HepG2 (cell line): ENCODE data around the gene SPHK2. TPM values are rescaled to one million over a fixed set of nuclear protein-coding genes. Genes with fewer than 3 reads are reported as not detected.
A peak's percentile ranks its signal among the peaks of the same experiment; 100 is the strongest.

Source experiments
- CHD2 ChIP-seq: IDR thresholded peaks from 2 replicates; pipeline ENCODE4 v1.6.1; 2011; ENCODE audit warnings: low read depth, low read length, improper control_type of control experiment
- DR1 ChIP-seq: sonication (generic); formaldehyde crosslinking; IDR thresholded peaks from 2 replicates; pipeline ENCODE4 v1.8.0; 2021; ENCODE audit warnings: mild to moderate bottlenecking, missing genetic modification reagents, inconsistent platforms
- HDAC2 ChIP-seq: sonication (generic); formaldehyde crosslinking; IDR thresholded peaks from 2 replicates; pipeline ENCODE4 v1.4.0; 2020; ENCODE audit warnings: missing genetic modification reagents
- HES4 ChIP-seq: sonication (generic); formaldehyde crosslinking; IDR thresholded peaks from 2 replicates; pipeline ENCODE4 v1.9.0; 2021; ENCODE audit warnings: mild to moderate bottlenecking, missing genetic modification reagents, borderline replicate concordance
- IRF2 ChIP-seq: IDR thresholded peaks from 2 replicates; pipeline ENCODE4 v1.6.1; 2018; ENCODE audit warnings: missing genetic modification reagents, missing compliant biosample characterization
- KDM5A ChIP-seq: fragments of 200-600 bp; sonication (generic); IDR thresholded peaks from 2 replicates; pipeline ENCODE4 v1.7.0; 2018; ENCODE audit warnings: antibody characterized with exemption, mild to moderate bottlenecking, low read length, borderline replicate concordance
- KLF13 ChIP-seq: sonication (generic); formaldehyde crosslinking; IDR thresholded peaks from 2 replicates; pipeline ENCODE4 v1.4.0; 2020; ENCODE audit warnings: mild to moderate bottlenecking, missing genetic modification reagents
- NCOA5 ChIP-seq: sonication (generic); formaldehyde crosslinking; IDR thresholded peaks from 2 replicates; pipeline ENCODE4 v1.4.0; 2020; ENCODE audit warnings: missing genetic modification reagents
- SCMH1 ChIP-seq: sonication (generic); formaldehyde crosslinking; IDR thresholded peaks from 2 replicates; pipeline ENCODE4 v1.9.0; 2021; ENCODE audit warnings: missing genetic modification reagents, mild to moderate bottlenecking, borderline replicate concordance
- SP2 ChIP-seq: sonication (generic); formaldehyde crosslinking; IDR thresholded peaks from 2 replicates; pipeline ENCODE4 v1.5.1; 2020; ENCODE audit warnings: mild to moderate bottlenecking, missing genetic modification reagents
- TMF1 ChIP-seq: sonication (generic); formaldehyde crosslinking; IDR thresholded peaks from 2 replicates; pipeline ENCODE4 v1.8.1; 2022; ENCODE audit warnings: low read depth, missing genetic modification reagents
- ZNF234 ChIP-seq: sonication (generic); formaldehyde crosslinking; conservative IDR thresholded peaks from 2 replicates; pipeline ENCODE4 v1.5.1; 2020; ENCODE audit warnings: mild to moderate bottlenecking, missing genetic modification reagents
- ZNF235 ChIP-seq: sonication (generic); formaldehyde crosslinking; IDR thresholded peaks from 2 replicates; pipeline ENCODE4 v1.8.1; 2023; ENCODE audit warnings: mild to moderate bottlenecking, missing genetic modification reagents, borderline replicate concordance
- ZNF292 ChIP-seq: sonication (generic); formaldehyde crosslinking; IDR thresholded peaks from 2 replicates; pipeline ENCODE4 v1.8.1; 2022; ENCODE audit warnings: mild to moderate bottlenecking, low read depth, missing genetic modification reagents, borderline replicate concordance
- ZNF335 ChIP-seq: sonication (generic); formaldehyde crosslinking; IDR thresholded peaks from 2 replicates; pipeline ENCODE4 v1.4.0; 2020; ENCODE audit warnings: missing genetic modification reagents
- ZNF343 ChIP-seq: sonication (generic); formaldehyde crosslinking; IDR thresholded peaks from 2 replicates; pipeline ENCODE4 v1.4.0; 2020; ENCODE audit warnings: mild to moderate bottlenecking, missing genetic modification reagents
- ZSCAN9 ChIP-seq: IDR thresholded peaks from 2 replicates; pipeline ENCODE4 v1.6.1; 2016; ENCODE audit warnings: borderline replicate concordance
- polyA plus RNA-seq, 8 experiments: library from polyadenylated mRNA; depleted of rRNA in 3 of 8; stranded (reverse) in 7 of 8; unstranded in 1 of 8; fragments of >200 nt; fragmentation: Illumina TruSeq in 4 of 8; extraction: Trizol in 4 of 8; gene quantifications; 2 replicates each; pipeline versions ENCODE4 v1.2.1 to v1.2.3, GENCODE V29; 2011 to 2016; ENCODE audit warnings: low read depth in 4 of 8, missing spikeins in 1 of 8, mixed read lengths in 1 of 8; ENCODE audit not compliant: insufficient read depth in 1 of 8
- total RNA-seq, 5 experiments: library from RNA; depleted of rRNA; stranded (reverse); fragments of >200 nt; fragmentation: Illumina TruSeq; extraction: Trizol; gene quantifications; 2 replicates each; pipeline ENCODE4 v1.2.3, GENCODE V29; 2016; ENCODE audit warnings: low read depth in 1 of 5
- TF ChIP-seq, protein P1 (sequence below): sonication (generic); formaldehyde crosslinking; IDR thresholded peaks from 2 replicates; pipeline ENCODE4 v1.8.1; 2023; ENCODE audit warnings: missing genetic modification reagents, inconsistent platforms, borderline replicate concordance
- TF ChIP-seq, protein P2 (sequence below): sonication (generic); formaldehyde crosslinking; IDR thresholded peaks from 2 replicates; pipeline ENCODE4 v1.5.1; 2020; ENCODE audit warnings: mild to moderate bottlenecking, missing genetic modification reagents, borderline replicate concordance
- TF ChIP-seq, protein P3 (sequence below): IDR thresholded peaks from 2 replicates; pipeline ENCODE4 v1.6.1; 2012; ENCODE audit warnings: inconsistent platforms
- TF ChIP-seq, protein P4 (sequence below): IDR thresholded peaks from 2 replicates; pipeline ENCODE4 v1.6.1; 2016; ENCODE audit warnings: low read depth
- TF ChIP-seq, protein P5 (sequence below): sonication (generic); formaldehyde crosslinking; IDR thresholded peaks from 2 replicates; pipeline ENCODE4 v1.4.0; 2020; ENCODE audit warnings: low read depth, mild to moderate bottlenecking, missing genetic modification reagents
- TF ChIP-seq, protein P6 (sequence below): sonication (generic); formaldehyde crosslinking; IDR thresholded peaks from 2 replicates; pipeline ENCODE4 v1.5.1; 2020; ENCODE audit warnings: missing genetic modification reagents, mild to moderate bottlenecking, borderline replicate concordance

Gene SPHK2
- total and polyA plus RNA-seq, 2 of the 13 experiments (the other 11 are each of a cell fraction or from before 2014, with no cell fraction given), result 2.9 to 14.4 TPM

DNA sequence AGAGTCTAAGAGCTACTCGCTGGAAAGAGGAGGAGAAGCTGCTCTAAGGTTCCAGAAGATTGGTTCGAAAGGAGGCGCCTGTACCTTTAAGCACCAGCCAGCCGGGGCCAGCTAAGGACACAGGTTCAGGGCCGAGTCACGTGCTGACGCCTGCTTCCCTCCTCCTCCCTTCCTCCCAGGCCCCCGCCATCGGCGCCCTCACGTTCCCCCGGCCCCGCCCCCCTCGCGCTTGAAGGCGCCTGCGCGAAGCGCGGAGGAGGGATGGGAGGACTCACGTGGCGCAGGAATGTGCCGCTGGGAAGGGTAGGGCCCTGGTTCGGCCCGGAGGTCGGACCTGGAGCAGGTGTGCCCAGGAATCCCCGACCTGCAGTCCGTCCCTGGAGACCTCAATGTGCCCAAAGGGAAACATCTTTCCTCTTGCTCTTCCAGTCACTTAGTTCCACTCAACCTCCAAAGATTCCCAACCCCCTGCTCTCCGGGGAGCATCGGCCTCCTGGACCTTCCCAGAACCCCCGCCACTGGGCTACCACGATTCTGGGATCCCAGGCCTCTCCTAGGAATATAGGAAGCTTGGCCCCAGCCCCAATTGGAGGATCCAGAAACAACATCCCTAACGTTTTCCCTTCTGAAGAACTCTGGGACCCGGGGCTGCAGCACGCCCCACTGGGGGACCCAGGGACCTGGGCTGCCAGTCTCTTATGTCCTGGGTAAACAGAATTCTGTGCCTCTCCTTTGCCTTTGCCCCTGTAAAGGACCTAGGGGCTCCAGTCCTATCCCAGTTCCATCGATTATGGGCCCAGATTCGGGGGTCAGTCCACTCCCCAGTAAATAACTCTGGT is 15.3 kb downstream of the SPHK2 start (continued):
- TF ChIP-seq DR1 (no peak), HES4 (CRISPR knock-in tag) (peak; percentile 67; the same call in 1 of the 2 replicates), IRF2 (CRISPR knock-in tag) (peak; percentile 90), ZSCAN9 (CRISPR knock-in tag) (no peak; the same call in 1 of the 2 replicates), KLF13 (no peak), SP2 (no peak), ZNF292 (CRISPR knock-in tag) (no peak), ZNF335 (CRISPR knock-in tag) (peak; percentile 46; the same call in 1 of the 2 replicates), CHD2 (peak; percentile 48; the same call in 1 of the 2 replicates), HDAC2 (CRISPR knock-in tag) (peak; percentile 55; the same call in 1 of the 2 replicates), NCOA5 (CRISPR knock-in tag) (no peak), ZNF235 (no peak), ZNF343 (CRISPR knock-in tag) (0 out of 2 replicates have a peak, but pooled peaks have one; percentile 25), TMF1 (CRISPR knock-in tag) (peak; percentile 85), ZNF234 (no peak), SCMH1 (no peak), KDM5A (no peak; the same call in 1 of the 2 replicates)
- TF ChIP-seq, protein P1, sequence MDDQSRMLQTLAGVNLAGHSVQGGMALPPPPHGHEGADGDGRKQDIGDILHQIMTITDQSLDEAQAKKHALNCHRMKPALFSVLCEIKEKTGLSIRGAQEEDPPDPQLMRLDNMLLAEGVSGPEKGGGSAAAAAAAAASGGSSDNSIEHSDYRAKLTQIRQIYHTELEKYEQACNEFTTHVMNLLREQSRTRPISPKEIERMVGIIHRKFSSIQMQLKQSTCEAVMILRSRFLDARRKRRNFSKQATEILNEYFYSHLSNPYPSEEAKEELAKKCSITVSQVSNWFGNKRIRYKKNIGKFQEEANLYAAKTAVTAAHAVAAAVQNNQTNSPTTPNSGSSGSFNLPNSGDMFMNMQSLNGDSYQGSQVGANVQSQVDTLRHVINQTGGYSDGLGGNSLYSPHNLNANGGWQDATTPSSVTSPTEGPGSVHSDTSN (CRISPR knock-in tag), result no peak
- TF ChIP-seq, protein P2, sequence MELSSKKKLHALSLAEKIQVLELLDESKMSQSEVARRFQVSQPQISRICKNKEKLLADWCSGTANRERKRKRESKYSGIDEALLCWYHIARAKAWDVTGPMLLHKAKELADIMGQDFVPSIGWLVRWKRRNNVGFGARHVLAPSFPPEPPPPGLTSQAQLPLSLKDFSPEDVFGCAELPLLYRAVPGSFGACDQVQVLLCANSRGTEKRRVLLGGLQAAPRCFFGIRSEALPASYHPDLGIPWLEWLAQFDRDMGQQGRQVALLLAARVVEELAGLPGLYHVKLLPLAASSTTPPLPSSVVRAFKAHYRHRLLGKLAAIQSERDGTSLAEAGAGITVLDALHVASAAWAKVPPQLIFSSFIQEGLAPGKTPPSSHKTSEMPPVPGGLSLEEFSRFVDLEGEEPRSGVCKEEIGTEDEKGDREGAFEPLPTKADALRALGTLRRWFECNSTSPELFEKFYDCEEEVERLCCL (CRISPR knock-in tag), result no peak
- TF ChIP-seq, protein P3, sequence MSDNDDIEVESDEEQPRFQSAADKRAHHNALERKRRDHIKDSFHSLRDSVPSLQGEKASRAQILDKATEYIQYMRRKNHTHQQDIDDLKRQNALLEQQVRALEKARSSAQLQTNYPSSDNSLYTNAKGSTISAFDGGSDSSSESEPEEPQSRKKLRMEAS, result peak; percentile 96
- TF ChIP-seq, protein P4, sequence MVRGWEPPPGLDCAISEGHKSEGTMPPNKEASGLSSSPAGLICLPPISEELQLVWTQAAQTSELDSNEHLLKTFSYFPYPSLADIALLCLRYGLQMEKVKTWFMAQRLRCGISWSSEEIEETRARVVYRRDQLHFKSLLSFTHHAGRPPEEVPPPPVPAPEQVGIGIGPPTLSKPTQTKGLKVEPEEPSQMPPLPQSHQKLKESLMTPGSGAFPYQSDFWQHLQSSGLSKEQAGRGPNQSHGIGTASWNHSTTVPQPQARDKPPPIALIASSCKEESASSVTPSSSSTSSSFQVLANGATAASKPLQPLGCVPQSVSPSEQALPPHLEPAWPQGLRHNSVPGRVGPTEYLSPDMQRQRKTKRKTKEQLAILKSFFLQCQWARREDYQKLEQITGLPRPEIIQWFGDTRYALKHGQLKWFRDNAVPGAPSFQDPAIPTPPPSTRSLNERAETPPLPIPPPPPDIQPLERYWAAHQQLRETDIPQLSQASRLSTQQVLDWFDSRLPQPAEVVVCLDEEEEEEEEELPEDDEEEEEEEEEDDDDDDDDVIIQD (CRISPR knock-in tag), result 0 out of 2 replicates have a peak, but pooled peaks have one; percentile 32
- TF ChIP-seq, protein P5, sequence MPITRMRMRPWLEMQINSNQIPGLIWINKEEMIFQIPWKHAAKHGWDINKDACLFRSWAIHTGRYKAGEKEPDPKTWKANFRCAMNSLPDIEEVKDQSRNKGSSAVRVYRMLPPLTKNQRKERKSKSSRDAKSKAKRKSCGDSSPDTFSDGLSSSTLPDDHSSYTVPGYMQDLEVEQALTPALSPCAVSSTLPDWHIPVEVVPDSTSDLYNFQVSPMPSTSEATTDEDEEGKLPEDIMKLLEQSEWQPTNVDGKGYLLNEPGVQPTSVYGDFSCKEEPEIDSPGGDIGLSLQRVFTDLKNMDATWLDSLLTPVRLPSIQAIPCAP, result no peak
- TF ChIP-seq, protein P6, sequence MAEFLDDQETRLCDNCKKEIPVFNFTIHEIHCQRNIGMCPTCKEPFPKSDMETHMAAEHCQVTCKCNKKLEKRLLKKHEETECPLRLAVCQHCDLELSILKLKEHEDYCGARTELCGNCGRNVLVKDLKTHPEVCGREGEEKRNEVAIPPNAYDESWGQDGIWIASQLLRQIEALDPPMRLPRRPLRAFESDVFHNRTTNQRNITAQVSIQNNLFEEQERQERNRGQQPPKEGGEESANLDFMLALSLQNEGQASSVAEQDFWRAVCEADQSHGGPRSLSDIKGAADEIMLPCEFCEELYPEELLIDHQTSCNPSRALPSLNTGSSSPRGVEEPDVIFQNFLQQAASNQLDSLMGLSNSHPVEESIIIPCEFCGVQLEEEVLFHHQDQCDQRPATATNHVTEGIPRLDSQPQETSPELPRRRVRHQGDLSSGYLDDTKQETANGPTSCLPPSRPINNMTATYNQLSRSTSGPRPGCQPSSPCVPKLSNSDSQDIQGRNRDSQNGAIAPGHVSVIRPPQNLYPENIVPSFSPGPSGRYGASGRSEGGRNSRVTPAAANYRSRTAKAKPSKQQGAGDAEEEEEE (CRISPR knock-in tag), result no peak
